Measurements from ENCODE around the gene LPP. TPM values are rescaled to one million over a fixed set of nuclear protein-coding genes. Genes with fewer than 3 reads are reported as not detected.
A peak's percentile ranks its signal among the peaks of the same experiment; 100 is the strongest.

The LPP gene
- total RNA-seq, 1 donor, result 77.4 TPM

DNA sequence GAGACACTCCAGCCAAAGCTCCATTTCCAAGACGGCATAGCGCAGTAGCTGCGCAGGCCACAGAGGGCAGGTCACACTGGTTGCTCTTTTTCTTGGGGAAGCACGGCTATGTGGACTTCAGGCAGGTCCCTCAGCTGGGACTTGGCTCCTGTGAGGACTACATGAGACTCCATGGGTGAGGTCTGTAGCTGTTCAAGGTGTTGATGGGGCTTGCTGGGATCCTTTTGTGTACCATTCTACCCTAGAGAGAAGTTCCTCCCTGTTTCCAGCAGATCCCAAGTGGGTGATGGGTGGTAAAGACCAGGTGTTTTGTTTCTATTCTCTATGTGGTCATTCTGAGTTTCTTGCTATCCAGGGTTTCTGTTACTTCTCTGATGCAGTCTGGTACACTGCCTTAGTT lies 183.3 kb downstream of the LPP start:
- H3K36me3 ChIP-seq (ENCODE audit: insufficient read depth, low read length), result no peaks in the 10 kb centered on the region
- peaks cover 89% of the 10 kb centered on the region for H3K79me2 ChIP-seq (ENCODE audit: insufficient read depth, low read length)
- H4K20me1 ChIP-seq (ENCODE audit: insufficient read depth, low read length), result peaks cover 21% of the 10 kb centered on the region
- TF ChIP-seq, protein P1, sequence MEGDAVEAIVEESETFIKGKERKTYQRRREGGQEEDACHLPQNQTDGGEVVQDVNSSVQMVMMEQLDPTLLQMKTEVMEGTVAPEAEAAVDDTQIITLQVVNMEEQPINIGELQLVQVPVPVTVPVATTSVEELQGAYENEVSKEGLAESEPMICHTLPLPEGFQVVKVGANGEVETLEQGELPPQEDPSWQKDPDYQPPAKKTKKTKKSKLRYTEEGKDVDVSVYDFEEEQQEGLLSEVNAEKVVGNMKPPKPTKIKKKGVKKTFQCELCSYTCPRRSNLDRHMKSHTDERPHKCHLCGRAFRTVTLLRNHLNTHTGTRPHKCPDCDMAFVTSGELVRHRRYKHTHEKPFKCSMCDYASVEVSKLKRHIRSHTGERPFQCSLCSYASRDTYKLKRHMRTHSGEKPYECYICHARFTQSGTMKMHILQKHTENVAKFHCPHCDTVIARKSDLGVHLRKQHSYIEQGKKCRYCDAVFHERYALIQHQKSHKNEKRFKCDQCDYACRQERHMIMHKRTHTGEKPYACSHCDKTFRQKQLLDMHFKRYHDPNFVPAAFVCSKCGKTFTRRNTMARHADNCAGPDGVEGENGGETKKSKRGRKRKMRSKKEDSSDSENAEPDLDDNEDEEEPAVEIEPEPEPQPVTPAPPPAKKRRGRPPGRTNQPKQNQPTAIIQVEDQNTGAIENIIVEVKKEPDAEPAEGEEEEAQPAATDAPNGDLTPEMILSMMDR (IDR thresholded peaks at IDR 0.05; ENCODE audit: extremely low read depth, low read depth, low read length), result no peak
- H2AFZ ChIP-seq (ENCODE audit: low read length), result no peak overlapping the region
- H3K4me2 ChIP-seq (ENCODE audit: insufficient read depth, low read length), result no peak overlapping the region
- no peaks in the 10 kb centered on the region for H3K9me3 ChIP-seq (ENCODE audit: low read depth, low read length)
- H3K27ac ChIP-seq (ENCODE audit: low read depth, low read length), result no peak overlapping the region
- H3K27me3 ChIP-seq (ENCODE audit: insufficient read depth, low read length), result no peaks in the 10 kb centered on the region
- DNase-seq (ENCODE audit: insufficient read length, low spot score, missing footprints), result no peak
- peaks cover 20% of the 10 kb centered on the region for H3K4me1 ChIP-seq (ENCODE audit: insufficient read depth, low read length)
- H3K4me3 ChIP-seq (ENCODE audit: insufficient read depth, low read length), result no peak overlapping the region

DNA sequence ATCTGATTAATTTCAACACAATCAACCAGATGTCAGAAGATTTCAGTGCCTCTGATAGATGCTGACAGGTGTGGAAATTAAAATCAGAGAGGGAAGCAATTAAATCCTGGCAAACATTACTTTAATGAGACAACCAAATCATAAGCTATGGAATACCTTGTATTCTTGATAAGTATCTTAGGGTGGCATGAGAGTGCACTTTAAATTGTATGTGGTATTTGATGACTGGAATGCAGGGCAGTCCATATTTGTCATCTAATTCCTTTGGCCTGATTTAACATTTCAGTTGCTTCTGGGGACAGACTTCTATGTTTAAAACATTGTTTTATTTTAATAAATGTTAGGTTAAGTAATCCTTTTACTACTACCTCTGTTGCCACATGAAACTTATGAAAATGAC lies 184.1 kb downstream of the LPP start:
- peaks cover 83% of the 10 kb centered on the region for H3K79me2 ChIP-seq (ENCODE audit: insufficient read depth, low read length)
- H3K4me3 ChIP-seq (ENCODE audit: insufficient read depth, low read length), result no peak overlapping the region
- peak overlapping the region; percentile 27 for H3K27ac ChIP-seq (ENCODE audit: low read depth, low read length)

DNA sequence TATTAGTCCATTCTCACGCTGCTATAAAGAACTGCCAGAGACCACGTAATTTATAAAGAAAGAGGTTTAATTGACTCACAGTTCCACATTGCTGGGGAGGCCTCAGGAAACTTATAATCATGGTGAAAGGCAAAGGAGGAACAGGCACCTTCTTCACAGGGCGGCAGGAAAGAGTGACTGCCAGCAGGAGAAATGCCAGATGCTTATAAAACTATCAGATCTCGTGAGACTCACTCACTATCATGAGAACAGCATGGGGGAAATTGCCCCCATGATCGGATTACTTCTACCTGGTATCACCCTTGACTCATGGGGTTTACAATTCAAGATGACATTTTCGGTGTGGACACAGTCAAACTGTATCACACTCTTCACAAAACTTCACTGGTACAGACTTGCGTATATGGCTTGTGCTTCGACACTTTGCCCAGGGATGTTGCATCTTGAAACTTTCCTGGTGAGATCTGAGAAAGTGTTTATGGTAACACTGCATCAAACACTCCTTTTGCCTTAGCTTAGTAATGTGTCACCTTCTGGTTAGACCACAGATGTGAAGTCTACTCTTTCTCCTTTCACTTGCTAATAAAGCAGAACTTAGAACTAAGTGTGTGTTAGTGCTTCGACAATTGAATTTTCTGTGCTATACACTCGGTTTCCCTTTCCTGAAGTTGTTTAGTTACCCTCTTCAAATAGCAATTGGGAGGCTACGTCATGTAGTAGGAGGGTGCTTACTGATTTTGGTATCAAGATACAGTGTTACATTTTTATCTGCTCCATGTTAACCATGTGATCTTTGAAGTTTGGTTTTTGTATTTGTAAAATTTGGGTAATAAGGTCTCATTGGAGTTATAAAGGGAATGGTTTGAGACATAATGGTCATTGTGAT lies 185.7 kb downstream of the LPP start:
- H2AFZ ChIP-seq (ENCODE audit: low read length), result no peak overlapping the region
- no peaks in the 10 kb centered on the region for H3K9me3 ChIP-seq (ENCODE audit: low read depth, low read length)
- H3K36me3 ChIP-seq (ENCODE audit: insufficient read depth, low read length), result no peaks in the 10 kb centered on the region
- TF ChIP-seq, protein P1 (IDR thresholded peaks at IDR 0.05; ENCODE audit: extremely low read depth, low read depth, low read length), result no peak
- no peaks in the 10 kb centered on the region for H3K27me3 ChIP-seq (ENCODE audit: insufficient read depth, low read length)
- peaks cover 23% of the 10 kb centered on the region for H3K4me1 ChIP-seq (ENCODE audit: insufficient read depth, low read length)
- DNase-seq (ENCODE audit: insufficient read length, low spot score, missing footprints), result no peak
- H4K20me1 ChIP-seq (ENCODE audit: insufficient read depth, low read length), result peaks cover 21% of the 10 kb centered on the region
- H3K27ac ChIP-seq (ENCODE audit: low read depth, low read length), result no peak overlapping the region
- peaks cover 72% of the 10 kb centered on the region for H3K79me2 ChIP-seq (ENCODE audit: insufficient read depth, low read length)
- no peak overlapping the region for H3K4me3 ChIP-seq (ENCODE audit: insufficient read depth, low read length)
- no peak overlapping the region for H3K4me2 ChIP-seq (ENCODE audit: insufficient read depth, low read length)

More for the DNA sequence above, 184.1 kb downstream of the LPP start:
- H3K9me3 ChIP-seq (ENCODE audit: low read depth, low read length), result no peaks in the 10 kb centered on the region
- no peak overlapping the region for H3K4me2 ChIP-seq (ENCODE audit: insufficient read depth, low read length)
- no peak overlapping the region for H2AFZ ChIP-seq (ENCODE audit: low read length)
- DNase-seq (ENCODE audit: insufficient read length, low spot score, missing footprints), result peak; percentile 52
- TF ChIP-seq, protein P1 (IDR thresholded peaks at IDR 0.05; ENCODE audit: extremely low read depth, low read depth, low read length), result no peak
- H3K27me3 ChIP-seq (ENCODE audit: insufficient read depth, low read length), result no peaks in the 10 kb centered on the region
- H3K4me1 ChIP-seq (ENCODE audit: insufficient read depth, low read length), result peaks cover 20% of the 10 kb centered on the region
- no peaks in the 10 kb centered on the region for H3K36me3 ChIP-seq (ENCODE audit: insufficient read depth, low read length)
- peaks cover 21% of the 10 kb centered on the region for H4K20me1 ChIP-seq (ENCODE audit: insufficient read depth, low read length)

DNA sequence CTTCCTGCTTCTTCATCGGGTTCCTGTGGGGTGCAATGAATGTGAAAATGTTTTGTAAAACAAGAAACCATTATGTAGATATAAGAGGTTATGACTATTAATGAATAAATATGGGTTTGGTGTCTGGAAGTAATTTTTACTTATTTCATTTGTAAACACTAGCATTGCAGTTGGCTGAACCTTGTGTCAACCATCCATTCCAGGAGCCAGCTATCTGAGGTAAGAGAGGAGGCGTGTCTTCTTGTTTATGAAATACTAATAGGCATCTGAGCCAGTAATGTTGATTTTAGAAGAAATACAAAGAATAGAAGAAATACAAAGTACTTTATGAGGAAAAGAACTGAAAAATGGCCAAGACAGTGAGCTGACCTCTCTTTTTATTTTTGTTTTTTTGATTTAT lies 187.5 kb downstream of the LPP start:
- Histone ChIP-seq H3K9me3 (ENCODE audit: low read depth, low read length) (no peaks in the 10 kb centered on the region), H2AFZ (ENCODE audit: low read length) (no peak overlapping the region), H3K4me3 (ENCODE audit: insufficient read depth, low read length) (no peak overlapping the region), H3K79me2 (ENCODE audit: insufficient read depth, low read length) (peaks cover 60% of the 10 kb centered on the region), H3K4me2 (ENCODE audit: insufficient read depth, low read length) (no peak overlapping the region), H3K27me3 (ENCODE audit: insufficient read depth, low read length) (no peaks in the 10 kb centered on the region), H3K36me3 (ENCODE audit: insufficient read depth, low read length) (no peaks in the 10 kb centered on the region), H3K4me1 (ENCODE audit: insufficient read depth, low read length) (peaks cover 30% of the 10 kb centered on the region), H4K20me1 (ENCODE audit: insufficient read depth, low read length) (peaks cover 11% of the 10 kb centered on the region), H3K27ac (ENCODE audit: low read depth, low read length) (no peak overlapping the region)
- TF ChIP-seq, protein P1 (IDR thresholded peaks at IDR 0.05; ENCODE audit: extremely low read depth, low read depth, low read length), result no peak
- DNase-seq (ENCODE audit: insufficient read length, low spot score, missing footprints), result no peak
